Posterior cingulate gyrus (tissue), 11 donors: ENCODE results near the gene SF3A1.
A peak's percentile ranks its signal among the peaks of the same experiment; 100 is the strongest.
"Not testable (repeated sequence)": the region's sequence is repeated elsewhere in the genome, so short reads cannot be mapped to it uniquely, and the experiment has no call there.

Source experiments
- DNase-seq, 10 donors: peaks; one replicate each; pipeline versions ENCODE4 v3.0.0 to v3.0.0-alpha.2; 2020 to 2021; ENCODE audit warnings: mixed read lengths in 3 of 10
- intact Hi-C: fragments of 100-400 bp; cut with DNase I; formaldehyde crosslinking; loops from one replicate; pipeline ENCODE4 v1.15.1; 2023

Gene SF3A1, protein sequence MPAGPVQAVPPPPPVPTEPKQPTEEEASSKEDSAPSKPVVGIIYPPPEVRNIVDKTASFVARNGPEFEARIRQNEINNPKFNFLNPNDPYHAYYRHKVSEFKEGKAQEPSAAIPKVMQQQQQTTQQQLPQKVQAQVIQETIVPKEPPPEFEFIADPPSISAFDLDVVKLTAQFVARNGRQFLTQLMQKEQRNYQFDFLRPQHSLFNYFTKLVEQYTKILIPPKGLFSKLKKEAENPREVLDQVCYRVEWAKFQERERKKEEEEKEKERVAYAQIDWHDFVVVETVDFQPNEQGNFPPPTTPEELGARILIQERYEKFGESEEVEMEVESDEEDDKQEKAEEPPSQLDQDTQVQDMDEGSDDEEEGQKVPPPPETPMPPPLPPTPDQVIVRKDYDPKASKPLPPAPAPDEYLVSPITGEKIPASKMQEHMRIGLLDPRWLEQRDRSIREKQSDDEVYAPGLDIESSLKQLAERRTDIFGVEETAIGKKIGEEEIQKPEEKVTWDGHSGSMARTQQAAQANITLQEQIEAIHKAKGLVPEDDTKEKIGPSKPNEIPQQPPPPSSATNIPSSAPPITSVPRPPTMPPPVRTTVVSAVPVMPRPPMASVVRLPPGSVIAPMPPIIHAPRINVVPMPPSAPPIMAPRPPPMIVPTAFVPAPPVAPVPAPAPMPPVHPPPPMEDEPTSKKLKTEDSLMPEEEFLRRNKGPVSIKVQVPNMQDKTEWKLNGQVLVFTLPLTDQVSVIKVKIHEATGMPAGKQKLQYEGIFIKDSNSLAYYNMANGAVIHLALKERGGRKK

DNA sequence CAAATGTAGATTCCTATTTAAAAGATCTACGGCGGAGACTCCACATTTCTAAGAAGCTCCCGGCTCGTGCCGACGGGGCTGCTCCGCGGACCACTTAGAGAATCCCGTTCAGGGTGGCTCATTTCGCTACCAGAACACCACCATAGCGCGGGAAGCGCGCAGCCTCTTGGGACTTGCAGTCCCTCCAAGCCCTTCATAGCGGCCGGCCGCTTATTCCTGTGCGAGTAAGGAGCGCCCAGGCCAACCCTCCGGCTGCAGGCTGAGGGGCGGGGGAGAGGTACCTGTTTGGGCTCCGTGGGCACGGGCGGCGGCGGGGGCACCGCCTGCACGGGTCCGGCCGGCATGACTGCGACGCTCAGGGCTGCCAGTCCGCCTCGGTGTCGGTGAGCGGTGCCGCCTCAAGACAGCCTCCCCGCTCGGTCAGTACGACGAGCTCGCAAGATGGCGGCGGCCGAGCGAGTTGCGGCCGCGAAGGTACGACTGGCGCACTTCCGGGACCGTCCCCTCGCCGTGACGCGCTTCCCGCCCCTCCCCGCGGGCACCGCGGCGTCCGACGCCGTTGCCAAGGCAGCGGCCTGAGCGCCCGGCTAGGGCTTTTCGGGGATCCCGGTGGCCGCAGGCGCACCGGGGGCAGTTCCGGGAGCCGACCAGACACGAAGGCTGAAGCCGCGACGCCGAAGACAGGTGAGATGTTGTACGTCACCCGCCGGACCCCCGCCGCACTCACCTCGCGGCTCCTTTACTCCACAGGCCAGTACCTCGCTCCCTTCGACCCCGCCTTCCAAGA, at the start of gene SF3A1, which contains the start of gene CCDC157:
Gene SF3A1 (minus strand): TSS at position 446 of the 787 bp plus-strand sequence. CDS start 102 bp downstream, at position 344.
Gene CCDC157 (plus strand): TSS at position 559 of the 787 bp plus-strand sequence. CDS start 8,994 bp downstream, outside the sequence.
- intact Hi-C loops: no loop called here
- peak; percentile 80 to 98 (median 88) for DNase-seq

DNA sequence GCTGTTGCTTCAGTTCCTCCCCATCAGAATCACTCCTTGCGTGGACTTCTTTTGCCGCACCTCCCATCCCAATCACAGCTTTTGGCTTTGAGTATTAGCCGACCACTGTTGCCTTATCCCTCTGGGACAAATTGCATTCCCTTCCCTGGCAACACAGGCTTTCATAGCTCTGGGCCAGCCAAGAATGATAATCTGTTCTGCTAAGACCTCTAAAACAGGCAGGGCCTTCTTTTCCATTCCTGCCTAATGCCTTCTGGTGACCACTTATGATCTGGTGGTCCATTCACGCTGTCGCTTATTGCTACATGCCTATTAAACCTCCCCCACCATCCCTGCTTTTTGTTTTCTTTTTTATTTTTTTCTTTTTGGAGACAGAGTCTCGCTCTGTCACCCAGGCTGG, 49.7 kb upstream of the SF3A1 start:
- intact Hi-C loops: no loop called here
- DNase-seq: no peak

DNA sequence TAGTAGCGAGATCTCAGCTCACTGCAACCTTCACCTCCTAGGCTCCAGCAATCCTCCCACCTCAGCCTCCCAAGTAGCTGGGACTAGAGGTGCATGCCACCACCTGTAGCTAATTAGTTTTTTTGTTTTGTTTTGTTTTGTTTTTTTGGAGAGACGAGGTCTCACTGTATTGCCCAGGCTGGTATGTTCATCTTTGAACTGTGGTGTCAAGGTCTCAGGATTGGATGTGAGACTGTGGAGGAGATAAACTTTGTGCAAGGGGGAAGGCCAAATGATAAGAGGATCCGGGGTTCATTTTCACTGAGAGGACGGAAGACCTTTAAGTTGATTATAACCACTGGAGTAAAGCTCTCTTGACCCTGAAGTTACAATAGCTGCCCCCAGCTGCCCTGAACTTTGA, 49.0 kb upstream of the SF3A1 start:
- DNase-seq: no peak

DNA sequence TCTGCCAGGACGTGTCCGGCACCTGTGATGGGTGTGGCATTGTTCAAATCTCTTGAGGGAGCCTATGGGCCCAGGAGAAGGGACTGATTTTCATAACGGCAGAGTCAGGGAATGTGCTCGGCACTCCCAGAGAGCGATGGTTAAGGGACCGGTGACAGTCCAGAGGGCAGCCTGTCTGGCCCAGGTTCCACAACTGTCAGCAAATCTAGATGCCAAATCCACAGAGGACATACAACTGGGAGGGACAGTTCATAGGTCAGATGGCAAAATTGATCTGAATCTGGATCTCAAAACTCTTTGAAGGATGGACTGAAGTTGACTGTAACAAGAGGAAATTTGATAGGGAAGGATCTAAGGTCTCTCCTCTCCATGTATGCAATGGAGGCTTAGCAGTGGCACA, 47.6 kb upstream of the SF3A1 start:
- no peak for DNase-seq
- intact Hi-C loops: no loop called here

More for the DNA sequence above, 49.0 kb upstream of the SF3A1 start:
- intact Hi-C loops: no loop called here

DNA sequence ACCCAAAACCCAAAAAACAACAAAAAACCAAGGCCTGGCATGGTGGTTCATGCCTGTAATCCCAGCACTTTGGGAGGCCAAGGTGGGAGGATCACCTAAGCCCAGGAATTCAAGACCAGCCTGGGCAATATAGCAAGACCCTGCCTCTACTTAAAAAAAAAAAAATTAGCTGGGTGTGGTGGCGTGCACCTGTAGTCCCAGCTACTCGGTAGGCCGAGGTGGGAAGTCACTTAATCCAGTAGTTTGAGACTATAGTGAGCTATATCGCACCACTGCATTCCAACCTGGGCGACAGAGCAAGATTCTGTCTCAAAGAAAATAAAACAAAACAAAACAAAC, 46.0 kb upstream of the SF3A1 start:
- DNase-seq, intact Hi-C loops: not testable (repeated sequence)

DNA sequence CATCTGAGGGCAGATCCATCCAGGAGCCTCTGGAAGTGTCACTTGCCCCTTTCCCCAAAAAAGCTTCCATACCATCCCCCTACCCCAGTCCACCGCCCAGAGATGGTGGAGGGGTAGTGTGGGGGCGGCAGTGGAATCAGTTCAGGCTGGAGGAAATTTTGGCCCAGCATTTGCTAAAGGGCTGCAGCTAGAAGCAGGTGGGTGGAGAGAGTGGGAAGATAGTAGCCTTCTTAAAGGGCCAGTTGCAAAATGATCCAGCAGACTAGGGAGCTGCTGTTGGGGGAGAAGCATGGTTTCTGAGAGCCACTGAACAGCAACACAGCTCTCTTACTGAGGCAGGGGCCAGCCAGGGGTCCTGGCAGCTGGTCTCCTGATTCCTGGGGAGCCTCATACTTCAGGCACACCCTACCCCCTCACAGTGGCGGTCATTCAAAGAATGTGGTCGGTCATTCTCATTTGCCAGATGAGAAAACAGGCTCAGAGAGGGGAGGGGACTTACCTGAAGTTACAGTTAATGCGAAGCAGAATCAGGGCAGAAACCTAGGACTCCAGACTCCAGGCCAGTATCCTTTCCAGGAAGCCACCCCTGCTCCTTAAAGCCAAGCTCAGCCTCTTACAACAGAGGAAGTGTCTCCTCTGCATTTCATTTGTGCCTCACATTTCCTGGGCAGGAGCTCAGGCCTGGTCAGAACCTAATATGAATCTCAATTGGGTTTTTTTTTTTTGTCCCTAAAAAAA, 45.5 kb upstream of the SF3A1 start:
- intact Hi-C loops: no loop called here
- DNase-seq: peak in 1 of 10 donors; percentile 87

DNA sequence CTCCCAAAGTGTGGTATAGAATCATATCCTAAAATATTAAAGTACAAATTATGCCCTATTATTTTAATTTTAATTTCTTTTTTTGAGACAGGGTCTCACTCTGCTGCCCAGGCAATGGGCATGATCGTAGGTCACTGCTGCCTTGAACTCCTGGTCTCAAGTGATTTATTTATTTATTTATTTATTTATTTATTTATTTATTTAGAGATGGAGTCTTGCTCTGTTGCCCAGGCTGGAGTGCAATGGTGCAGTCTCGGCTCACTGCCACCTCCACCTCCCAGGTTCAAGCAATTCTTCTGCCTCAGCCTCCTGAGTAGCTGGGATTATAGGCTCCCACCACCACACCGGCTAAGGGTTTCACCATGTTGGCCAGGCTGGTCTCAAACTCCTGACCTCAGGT, 44.3 kb upstream of the SF3A1 start:
- DNase-seq, intact Hi-C loops: not testable (repeated sequence)

DNA sequence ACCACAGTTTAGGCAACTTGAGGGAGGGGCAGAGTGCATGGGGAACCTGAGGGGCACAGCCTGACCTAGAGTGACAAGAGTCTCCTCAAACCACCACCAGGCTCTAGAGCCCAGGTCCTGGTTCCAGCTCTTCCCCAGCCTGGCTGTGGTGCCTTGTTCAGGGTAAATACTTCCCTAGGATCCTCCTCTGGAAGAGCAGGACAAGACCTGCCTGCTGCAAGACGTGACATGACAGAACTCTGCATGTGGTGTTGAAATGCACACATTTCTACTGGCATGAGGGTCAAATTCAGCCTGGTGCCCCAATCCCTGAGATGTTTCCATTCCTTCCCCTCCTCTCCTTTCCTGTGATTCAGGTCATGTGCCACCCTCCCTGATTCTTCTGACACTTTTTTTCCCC, 43.5 kb upstream of the SF3A1 start:
- DNase-seq: no peak
- intact Hi-C loops: no loop called here

DNA sequence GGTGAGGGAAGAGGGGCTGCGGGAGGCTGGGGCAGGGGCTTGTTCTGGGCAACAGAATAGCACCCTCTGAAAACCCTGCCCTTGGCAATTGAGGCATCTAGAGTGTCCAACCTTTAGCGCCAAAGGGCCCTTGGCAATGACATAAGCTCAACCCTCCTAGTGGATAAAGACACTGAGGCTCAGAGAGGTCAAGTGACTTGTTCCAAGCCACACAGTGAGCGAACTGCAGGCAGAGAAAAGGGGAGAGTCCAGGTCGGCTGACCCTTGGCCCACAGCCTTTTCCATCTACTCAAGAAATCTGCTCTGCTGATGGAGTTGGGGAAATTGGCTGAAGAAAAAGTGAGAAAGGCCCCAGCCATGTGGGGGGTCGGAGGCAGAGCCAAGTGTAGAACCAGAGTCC, 43.0 kb upstream of the SF3A1 start:
- no peak for DNase-seq
- intact Hi-C loops: no loop called here

DNA sequence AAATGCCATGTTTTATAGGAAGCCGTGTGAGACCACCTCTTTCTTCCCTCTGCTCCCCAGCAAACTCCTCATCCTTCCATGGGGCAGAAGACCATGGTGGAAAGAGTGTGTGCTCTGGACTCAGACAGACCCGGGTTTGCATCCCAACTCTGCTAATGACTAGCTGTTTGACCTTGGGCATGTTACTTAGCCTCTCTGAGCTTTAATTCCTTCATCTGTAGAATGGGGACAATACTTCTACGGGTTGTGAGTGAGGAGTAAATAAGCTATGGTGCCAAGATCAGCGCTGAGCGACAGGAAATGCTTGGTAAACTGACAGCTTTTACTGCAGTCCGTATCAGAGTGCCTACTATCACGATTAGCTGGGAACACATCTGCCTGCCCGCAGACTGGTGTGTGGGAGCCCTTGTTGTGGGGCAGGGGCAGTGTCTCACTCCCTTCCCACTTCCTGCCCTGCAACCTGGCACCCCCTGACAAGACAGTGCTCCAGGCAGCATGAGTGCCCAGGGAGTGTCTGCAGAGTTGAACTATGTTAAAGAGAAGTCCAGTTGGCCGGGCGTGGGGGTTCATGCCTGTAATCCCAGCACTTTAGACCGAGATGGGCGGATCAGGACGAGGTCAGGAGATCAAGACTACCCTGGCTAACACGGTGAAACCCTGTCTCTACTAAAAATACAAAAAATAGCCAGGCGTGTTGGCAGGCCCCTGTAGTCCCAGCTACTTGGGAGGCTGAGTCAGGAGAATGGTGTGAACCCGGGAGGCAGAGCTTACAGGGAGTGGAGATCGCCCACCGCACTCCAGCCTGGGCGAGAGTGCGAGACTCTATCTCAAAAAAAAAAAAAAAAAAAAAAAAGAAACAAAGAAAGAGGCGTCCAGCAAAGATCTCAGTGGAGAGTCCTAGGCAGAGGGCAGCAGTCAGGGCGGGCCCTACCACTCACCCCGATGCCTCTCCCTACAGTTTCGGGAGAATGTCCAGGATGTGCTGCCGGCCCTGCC, 42.3 kb upstream of the SF3A1 start:
- intact Hi-C loops: no loop called here
- no peak for DNase-seq

DNA sequence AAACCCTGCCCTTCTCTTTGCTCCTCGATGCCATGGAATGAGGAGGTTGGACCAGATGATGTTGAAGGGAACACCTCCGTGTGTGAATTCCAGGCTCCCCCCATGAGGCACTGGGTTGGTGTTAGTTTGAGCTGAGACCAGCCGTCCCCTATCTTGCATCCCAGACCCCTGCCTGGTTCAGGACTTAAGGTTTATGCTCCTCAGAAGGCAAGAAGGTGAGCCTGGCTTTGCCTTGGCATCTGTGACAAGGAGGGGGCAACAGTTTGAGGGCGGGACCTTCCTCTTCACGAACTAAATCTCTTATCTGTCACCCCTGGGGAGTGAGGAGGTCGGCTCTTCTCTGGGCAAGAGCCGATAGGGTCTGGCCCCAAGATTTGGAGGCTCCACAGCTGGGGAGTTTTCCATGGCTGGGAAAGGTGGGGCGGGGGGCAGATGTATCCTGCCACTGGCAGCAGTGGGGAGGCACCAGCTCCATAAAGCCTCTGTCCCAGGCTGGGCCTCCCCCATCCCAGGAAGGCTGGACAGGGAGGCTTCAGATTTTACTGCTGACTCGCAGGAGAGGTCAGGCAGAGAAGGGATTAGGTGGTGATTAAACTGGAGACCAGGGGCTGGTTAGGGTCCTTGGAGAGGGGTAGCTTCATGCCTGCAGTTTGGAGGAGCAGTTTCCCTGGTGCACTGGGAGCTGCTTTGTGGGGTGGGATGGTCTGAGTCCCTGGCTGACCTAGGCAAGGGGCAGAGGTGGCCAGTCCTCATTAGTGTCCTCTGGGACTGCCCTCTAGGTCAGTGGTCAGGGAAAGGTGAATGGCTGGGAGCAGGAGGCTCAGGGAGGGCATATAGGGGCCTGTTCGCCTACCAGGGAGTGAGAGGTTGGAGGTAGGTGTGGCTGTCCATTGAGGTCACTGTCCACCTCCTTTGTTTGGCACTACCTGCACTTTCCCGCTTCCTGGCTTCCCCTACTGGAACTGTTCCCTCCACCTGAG, 41.3 kb upstream of the SF3A1 start:
- intact Hi-C loops: loop anchor here (1.0 kb wide), 1 partner anchor 25 kb away; no protein-coding TSS in a partner anchor
- no peak for DNase-seq

DNA sequence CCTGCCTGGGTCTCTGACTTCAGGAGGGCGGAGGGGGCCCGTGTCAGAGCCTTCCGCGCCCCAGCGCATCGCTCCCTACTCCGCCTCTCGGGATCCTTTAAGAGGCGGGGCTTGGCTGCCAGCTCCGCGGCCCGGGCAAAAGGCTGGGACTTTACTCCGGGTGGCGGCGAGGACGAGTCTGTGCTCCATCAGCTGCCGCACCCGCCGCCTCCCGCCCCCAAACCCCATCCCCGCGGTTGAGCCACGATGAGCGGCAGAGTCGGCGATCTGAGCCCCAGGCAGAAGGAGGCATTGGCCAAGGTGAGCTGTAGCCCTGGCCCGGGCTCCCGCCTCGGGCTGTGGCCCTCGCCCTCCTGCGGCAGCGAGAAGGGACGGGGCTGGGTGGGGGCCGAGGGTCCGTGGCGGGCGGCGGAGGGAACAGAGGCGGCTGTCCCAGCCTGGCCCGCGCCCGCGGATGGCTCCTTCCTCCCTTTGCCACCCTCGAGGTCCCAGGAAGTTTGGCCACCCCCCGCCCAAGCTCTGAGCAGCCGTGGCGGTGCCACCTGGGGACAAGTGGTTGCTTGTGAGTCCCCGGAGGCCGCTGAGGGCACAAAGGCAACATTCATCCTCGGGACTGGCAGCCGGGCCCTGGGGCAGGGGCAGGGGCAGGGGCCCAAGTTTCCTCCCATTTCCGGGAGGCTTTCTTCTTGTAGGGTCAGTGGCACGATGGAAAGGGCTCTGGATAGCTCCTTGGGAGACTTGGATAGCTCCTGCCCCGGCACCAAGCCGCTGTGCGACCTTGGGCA, 40.4 kb upstream of the SF3A1 start, which contains the start of gene SEC14L2:
Gene SEC14L2 (plus strand): TSS at position 148 of the 785 bp plus-strand sequence. CDS start 99 bp downstream, at position 247.
- intact Hi-C loops: loop anchor here (1.0 kb wide), 1 partner anchor 26 kb away; no protein-coding TSS in a partner anchor
- DNase-seq: peak; percentile 79 to 98 (median 86)

DNA sequence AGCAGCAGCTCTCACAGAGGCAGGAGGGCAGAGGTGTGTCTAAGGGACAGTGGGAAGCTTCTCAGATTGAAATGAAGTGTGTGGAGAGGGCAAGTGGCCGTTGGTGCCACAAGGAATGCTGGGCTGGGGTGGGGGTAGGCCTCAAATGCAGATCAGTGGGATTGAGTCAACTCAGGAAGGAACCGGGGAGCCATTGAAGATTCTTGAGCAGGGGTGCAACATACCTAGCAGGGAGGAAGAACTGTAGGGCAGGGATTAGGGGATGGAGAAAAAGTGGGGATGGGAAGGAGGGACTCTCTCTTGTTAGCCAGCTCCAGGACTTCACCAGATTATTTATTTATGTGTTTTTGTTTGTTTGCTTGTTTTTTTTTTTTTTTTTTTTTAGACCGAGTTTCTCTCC, 37.2 kb upstream of the SF3A1 start:
- intact Hi-C loops: no loop called here
- DNase-seq: no peak

DNA sequence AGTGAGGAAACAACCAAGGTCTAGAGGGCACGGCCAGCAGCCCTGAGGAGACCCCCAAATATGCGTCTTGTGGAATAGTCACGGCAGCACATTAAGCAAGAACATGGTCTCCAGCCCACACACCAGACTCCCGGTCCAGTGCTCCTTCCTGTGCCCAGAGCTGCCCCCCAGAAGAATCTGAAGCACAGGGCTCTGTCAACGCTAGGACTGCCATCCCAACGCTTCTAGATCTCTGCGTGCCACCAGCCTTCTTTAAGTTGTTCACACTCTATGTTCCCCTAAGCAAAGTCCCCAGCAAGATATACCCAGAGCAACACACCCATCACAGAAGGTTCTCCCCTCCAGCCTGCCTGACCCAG, 36.6 kb upstream of the SF3A1 start:
- no peak for DNase-seq
- intact Hi-C loops: no loop called here

DNA sequence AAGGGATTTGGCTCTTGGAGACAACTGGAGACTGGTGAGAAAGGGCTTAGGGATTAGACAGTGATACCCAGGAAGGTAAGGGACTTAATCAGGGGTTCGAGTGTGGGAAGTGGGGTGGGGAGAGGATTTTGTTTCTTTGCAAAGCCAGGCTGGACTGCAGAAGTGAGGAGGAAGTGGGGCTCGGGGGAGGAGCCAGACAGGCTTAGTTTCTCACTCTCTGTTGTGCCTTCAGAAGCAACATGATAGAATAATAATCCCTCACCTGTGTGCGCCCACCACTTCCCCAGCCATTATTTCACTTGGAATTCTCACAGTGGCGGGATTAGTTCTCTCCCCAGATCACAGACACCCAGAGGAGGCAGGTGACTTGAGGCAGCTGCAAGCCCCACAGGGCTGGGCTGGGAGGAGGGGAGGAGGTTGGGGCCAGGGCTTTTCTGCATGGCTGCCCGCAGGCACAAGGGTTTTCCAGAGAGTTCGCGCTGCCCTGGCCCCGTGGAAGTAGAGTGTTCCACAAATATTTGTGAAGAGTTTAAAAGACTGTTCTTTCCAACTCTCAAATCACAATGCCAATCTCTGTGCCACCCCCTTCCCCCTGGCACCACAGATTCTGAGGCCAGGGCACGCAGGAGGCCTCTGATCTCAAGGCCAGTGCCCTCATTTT, 36.1 kb upstream of the SF3A1 start:
- intact Hi-C loops: no loop called here
- DNase-seq: no peak
